Stimulated activated CD4-positive, alpha-beta T cell treated with anti-CD3 and anti-CD28 coated beads, Interleukin-1b, Interleukin-23, amount 100 ng/mL, for 4 hours (primary cell): Measurements from ENCODE around the gene ITPR1.
"Not testable (repeated sequence)": the region's sequence is repeated elsewhere in the genome, so short reads cannot be mapped to it uniquely, and the experiment has no call there.

Source experiments
- DNase-seq, 2 donors: peaks; one replicate each; pipeline ENCODE4 v3.0.0-alpha.2; 2020; ENCODE audit warnings: low read depth in 2 of 2

The ITPR1 gene

DNA sequence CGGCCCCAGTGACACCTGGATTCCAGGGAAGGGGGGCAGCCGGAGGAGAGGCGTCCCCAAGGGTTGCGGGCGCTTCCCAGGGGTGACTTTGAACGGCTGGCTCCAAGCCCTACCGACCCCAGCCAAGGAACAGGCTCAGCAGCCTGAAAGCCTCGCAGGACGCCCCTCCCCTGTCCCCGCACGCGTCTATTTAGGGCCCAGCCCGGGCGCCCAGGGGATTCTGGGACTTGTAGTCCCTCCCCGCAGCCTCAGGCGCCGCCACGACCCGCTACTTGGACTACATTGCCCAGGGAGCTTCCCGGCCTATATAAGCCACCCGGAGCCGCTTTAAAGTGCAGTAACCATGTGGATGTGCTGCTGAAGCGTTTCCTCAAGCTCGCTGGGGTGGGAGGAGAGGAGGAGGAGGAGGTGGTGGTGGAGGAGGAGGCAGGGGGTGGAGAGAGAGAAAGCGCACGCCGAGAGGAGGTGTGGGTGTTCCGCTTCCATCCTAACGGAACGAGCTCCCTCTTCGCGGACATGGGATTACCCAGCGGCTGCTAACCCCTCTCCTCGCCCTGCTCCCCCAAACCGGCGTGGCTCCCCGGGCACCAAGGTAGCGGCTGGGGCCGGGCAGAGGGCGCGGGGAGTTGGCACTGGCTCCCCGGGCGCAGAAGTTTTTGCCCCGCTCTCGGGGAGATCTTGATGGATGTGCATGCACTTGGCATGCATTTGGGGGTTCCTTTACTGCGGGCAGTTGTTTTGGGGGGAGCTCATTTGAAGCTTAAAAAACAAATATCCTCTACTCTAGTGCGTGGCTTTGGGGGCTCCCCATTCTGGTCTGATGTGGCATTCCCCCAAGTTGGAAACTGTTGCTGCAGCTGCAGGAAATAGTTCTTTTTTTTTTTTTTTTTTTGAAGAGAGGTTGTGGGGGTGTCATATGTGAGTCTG is at the start of gene ITPR1:
ITPR1 (plus strand) TSS at position 335 of the 927 bp plus-strand sequence. CDS start 23,144 bp downstream, outside the sequence.
- peak; percentile 90 to 99 for DNase-seq

DNA sequence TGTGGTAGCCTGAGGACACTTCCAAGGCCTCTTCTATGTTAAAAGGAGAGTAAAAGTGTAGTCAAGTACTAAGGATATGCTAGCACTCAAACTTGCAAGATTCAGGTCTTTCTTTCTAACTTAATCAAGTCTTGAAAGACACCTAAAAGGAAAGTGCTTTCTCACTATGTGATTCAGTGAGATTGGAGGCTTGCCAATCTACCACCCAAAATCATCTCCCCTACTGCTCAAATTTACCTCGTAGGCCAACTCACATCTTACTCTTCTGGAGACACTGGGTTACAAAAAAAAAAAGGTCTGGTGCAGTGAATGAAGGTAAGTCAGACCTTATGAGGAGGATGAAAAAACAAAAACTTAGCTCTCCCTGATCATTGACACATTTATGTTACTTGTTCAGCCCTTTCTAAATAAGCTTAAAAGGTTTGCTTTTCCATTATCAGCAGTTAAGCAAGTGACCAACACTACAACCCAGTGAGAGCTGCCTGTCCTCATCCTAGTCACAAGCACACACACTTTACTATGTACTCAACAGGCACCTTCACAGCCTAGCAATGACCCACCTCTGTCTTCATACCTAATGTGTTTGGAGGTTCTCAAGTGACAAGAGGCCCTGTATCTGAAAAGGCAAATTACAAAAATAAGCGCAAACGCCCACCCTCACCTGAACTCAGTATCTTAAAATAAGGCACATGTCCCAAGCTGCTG is 45.7 kb upstream of the ITPR1 start:
- DNase-seq, result no peak

DNA sequence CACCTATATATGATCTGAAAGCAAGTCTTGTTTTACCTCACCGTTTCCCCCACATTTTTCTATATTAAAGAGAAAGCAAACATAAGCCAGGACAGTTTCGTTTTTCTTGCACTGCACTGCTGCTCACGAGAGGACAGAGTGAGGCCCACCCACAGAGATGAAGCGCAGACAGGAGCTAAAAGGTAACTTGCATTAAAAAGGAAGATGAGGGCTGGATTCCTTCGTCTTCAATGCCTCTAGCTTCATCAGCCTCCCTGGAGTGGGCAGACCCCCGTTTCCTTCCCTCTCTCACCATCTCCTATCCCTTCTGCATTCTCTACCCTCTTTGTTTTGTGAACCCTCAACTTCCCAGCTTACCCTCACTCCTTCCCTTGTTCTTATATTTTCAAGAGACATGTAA is 45.0 kb upstream of the ITPR1 start:
- no peak for DNase-seq

DNA sequence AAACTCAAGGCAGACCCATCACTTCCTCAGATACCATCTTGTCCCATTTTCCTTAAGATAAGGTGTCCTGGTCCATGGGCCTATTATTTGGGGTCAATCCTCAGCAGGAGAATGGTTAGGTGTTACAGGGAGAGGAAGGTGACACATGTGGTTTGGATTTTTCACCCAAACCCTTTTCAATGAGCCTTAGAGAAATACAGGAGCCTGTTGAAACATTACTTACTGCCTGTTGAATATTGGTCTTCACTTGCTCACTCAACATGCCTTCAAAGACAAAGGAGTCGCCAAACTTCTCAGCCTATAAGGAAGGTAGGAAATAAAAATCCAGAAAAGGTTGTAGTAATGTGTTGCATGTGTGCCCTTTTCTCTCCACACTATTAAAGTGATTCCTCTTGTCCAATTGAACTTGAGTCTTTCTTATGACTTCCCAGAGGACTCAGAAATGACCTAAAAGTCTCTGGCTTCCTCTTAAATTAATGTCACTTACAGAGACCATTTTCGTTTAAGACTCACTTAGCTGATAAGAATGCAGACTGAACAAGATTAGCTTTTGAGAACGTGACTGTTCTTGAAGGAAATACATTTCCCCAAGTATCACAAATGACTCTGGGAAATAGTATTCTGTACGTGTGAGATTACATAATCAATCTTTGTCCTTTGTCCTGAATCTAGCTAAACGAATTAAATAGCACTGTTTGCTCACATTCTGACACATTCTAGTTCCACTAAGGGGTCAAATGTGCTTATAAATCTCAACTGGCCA is 43.9 kb upstream of the ITPR1 start:
- no peak for DNase-seq

DNA sequence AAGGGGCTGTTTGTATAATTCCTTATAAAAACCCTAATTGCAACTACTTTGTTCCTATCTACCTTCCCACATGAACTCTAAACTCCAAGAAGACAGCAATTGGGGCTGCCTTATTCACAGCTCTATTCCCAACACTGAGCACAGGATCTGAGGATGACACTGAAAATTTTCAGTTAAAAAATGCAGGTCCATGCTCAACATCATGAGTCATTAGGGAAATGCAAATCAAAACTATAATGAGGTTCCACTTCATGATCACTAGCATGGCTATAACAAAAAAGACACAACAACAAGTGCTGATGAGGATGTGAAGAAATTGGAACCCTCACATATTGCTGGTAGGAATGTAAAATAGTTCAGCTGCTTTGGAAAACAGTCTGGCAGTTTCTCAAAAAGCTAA is 39.0 kb upstream of the ITPR1 start:
- DNase-seq, result no peak

DNA sequence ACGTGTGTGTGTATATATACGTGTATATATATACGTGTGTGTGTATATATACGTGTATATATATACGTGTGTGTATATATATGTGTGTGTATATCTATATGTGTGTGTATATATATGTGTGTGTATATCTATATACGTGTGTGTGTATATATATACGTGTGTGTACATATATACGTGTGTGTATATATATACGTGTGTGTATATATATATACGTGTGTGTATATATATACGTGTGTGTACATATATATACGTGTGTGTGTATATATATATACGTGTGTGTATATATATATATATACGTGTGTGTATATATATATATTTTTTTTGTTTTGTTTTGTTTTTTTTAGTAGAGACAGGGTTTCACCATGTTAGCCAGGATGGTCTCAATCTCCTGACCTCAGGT is 36.4 kb upstream of the ITPR1 start:
- DNase-seq, result not testable (repeated sequence)

GRCh38 chr3:4458961-4459360 is 34.2 kb upstream of the ITPR1 start:
- no peak for DNase-seq

- no peak for DNase-seq
Observed at GRCh38 chr3:4460334-4460733, 32.8 kb upstream of the ITPR1 start.

GRCh38 chr3:4461468-4462090 is 31.6 kb upstream of the ITPR1 start:
- no peak for DNase-seq

DNA sequence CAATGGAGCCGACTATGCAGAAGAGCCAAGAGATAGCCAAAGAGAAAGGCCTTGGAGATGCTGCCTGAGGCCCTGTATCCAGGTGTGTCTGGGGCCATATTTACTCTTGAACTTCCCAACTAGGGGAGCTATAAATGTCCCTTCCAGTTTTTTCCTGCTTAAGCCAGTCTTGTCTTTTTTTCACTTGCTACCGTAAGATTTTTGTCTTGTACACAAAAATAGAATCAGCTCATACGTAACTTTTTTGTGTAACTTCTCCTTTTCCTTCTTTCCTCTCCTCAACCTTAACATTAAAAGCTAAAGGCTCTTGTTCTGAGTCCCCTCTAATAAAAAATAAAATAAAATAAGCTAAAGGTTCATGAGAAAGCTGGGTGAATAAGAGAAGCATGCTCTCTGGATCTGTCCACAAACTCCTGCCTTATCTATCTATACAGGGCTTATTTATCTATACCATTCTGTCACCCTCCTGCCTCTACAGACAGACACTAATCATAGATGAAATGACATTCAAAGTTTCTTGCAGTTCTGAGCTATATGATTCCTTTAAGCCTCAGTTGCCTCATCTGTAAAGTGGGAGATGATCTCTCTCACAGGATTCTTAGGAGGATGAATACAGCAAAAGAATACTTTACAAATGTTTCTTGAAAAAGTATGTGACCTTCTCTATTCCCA is 30.6 kb upstream of the ITPR1 start:
- no peak for DNase-seq

GRCh38 chr3:4464576-4464975 is 28.6 kb upstream of the ITPR1 start:
- DNase-seq, result no peak

GRCh38 chr3:4466741-4467521 is 26.2 kb upstream of the ITPR1 start, which contains the start of gene SUMF1:
TSS of gene SUMF1 (minus strand) at chr3:4467269. CDS start at chr3:4467245, 24 bp downstream.
- peak; percentile 54 to 64 for DNase-seq

DNA sequence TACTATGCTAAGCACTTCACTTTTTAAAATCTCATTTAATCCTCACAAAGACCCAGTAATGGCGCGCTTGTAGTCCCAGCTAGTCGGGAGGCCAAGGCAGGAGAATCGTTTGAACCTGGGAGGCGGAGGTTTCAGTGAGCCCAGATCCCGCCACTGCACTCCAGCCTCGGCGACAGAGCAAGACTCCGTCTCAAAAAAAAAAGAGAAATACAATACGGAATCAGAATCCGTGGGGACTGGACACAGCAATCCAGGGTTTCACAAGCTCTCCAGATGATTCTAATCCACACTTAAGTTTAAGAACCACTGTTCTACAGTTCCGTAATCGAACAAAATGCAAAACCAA is 25.7 kb upstream of the ITPR1 start:
- DNase-seq, result no peak

- DNase-seq, result no peak
Observed at GRCh38 chr3:4471907-4472306, 21.2 kb upstream of the ITPR1 start.

DNA sequence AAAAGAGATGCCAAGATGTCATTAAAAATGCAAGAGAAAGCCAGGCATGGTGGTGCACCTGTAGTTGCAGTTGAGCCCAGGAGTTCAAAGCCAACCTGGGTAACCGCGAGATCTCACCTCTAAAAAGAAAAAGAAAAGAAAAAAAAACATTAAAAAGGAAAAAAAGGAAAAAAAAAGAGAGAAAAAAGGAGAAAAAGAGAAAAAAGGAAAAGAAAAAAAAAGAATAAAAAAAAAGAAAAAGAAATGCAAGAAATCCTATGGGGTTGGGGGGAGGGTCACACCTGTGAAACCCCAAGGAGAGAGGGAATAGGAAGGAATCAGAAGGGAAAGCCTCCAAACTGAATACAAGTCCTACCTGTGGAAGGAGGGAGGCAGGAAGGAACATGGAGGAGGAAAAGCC is 20.8 kb upstream of the ITPR1 start:
- no peak for DNase-seq

DNA sequence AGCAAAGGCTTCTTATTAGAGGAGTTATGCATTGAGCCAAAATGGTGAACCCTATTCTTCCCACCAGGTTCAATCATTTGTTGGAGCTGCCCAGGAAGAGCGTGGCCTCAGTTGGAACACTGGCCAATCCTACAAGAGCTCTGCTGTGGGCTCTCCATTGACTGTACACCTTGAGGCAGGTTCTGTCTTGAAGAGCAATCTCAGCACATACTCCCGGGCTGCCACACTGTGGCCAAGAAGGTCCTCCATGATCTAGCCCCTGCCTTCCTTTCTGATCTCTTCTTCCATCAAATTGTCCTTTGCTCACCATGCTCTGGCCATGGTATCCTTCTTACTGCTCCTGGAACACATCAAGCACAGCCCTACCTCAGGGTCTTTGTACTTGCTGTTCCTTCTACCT is 20.4 kb upstream of the ITPR1 start:
- DNase-seq, result no peak

- no peak for DNase-seq
Observed at GRCh38 chr3:4474683-4475490, 18.3 kb upstream of the ITPR1 start.

- DNase-seq, result no peak
Observed at GRCh38 chr3:4475804-4476203, 17.3 kb upstream of the ITPR1 start.

DNA sequence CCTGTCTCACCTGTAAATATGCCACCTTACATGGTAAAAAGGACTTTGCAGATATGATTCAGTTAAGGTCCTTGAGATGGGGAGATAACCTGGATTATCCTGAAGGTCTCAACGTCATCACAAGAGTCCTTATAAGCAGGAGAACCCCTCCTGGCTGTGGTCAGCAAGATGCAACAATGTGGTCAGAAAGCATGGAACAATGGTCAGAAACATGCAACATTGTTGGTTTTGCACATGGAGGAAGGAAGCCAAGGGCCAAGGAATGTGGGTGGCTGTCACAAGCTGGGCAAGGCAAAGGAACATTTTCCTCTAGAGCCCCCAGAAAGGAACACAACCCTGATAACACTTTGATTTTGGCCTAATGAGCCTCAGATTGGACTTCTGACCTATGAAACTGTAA is 16.7 kb upstream of the ITPR1 start:
- DNase-seq, result no peak

DNA sequence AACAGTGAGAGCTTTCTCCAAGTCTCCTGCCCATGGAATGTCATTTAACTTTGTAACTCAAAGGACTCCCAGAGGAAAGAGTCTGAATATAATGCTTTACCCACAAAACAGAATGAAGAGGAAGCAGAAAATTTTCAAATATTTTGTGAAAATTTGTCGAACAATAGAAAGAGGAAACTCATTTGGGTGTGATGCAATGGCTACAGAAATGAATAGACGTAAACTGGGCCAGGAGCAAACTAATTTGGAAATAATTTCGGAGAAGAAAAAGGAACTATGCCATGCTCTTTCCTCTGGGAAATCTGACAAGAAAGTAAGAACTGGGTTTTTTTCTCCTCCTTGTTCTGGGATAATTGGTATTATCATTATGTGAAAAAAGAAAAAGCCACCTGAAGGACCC is 14.9 kb upstream of the ITPR1 start:
- DNase-seq, result no peak
